Loucy (cell line): ENCODE results near the gene CHCHD6.

Experiments used
- H2AFZ ChIP-seq: fragments of 200-600 bp; sonication (generic); 2 replicates; pipeline ENCODE4 v1.6.0; 2016; ENCODE audit warnings: antibody characterized with exemption, mild to moderate bottlenecking, low read length, moderate library complexity
- H3F3A ChIP-seq: fragments of 200-600 bp; 2 replicates; pipeline ENCODE4 v1.6.0; 2016; ENCODE audit warnings: antibody characterized with exemption, low read depth, mild to moderate bottlenecking
- H3K27me3 ChIP-seq: fragments of 200-600 bp; sonication (generic); 2 replicates; pipeline ENCODE4 v1.6.1; 2014; ENCODE audit warnings: low read length, mild to moderate bottlenecking; ENCODE audit not compliant: insufficient read depth, poor library complexity, severe bottlenecking
- H3K36me3 ChIP-seq: fragments of 200-600 bp; sonication (generic); 2 replicates; pipeline ENCODE4 v1.6.1; 2016; ENCODE audit warnings: low read length; ENCODE audit not compliant: insufficient read depth
- H3K4me1 ChIP-seq: fragments of 200-600 bp; sonication (generic); 2 replicates; pipeline ENCODE4 v1.5.1; 2014; ENCODE audit warnings: low read length, mild to moderate bottlenecking; ENCODE audit not compliant: insufficient read depth, poor library complexity, severe bottlenecking
- H3K4me2 ChIP-seq: fragments of 200-600 bp; sonication (generic); 2 replicates; pipeline ENCODE4 v1.6.0; 2014; ENCODE audit warnings: antibody characterized with exemption, low read length, low read depth, mild to moderate bottlenecking; ENCODE audit not compliant: poor library complexity, severe bottlenecking
- H3K4me3 ChIP-seq: fragments of 200-600 bp; sonication (generic); 2 replicates; pipeline ENCODE4 v1.5.1; 2014; ENCODE audit warnings: low read length, mild to moderate bottlenecking, mixed read lengths; ENCODE audit not compliant: poor library complexity, severe bottlenecking
- H3K79me2 ChIP-seq: fragments of 200-600 bp; sonication (generic); 2 replicates; pipeline ENCODE4 v1.6.1; 2014; ENCODE audit warnings: low read length; ENCODE audit not compliant: insufficient read depth
- H3K9ac ChIP-seq: fragments of 200-600 bp; sonication (generic); 2 replicates; pipeline ENCODE4 v1.6.0; 2014; ENCODE audit warnings: mild to moderate bottlenecking, low read depth, low read length, moderate library complexity; ENCODE audit not compliant: poor library complexity, severe bottlenecking
- H3K9me2 ChIP-seq: fragments of 200-600 bp; sonication (generic); replicated peaks from 2 replicates; pipeline ENCODE4 v1.6.1; 2016; ENCODE audit warnings: low read depth, low read length, mixed read lengths
- H3K9me3 ChIP-seq: fragments of 200-600 bp; sonication (generic); 2 replicates; pipeline ENCODE4 v1.6.1; 2014; ENCODE audit warnings: mild to moderate bottlenecking, antibody characterized with exemption, low read length, low read depth; ENCODE audit not compliant: insufficient read depth
- H4K20me1 ChIP-seq: fragments of 200-600 bp; sonication (generic); 2 replicates; pipeline ENCODE4 v1.6.0; 2014; ENCODE audit warnings: antibody characterized with exemption, low read length, mild to moderate bottlenecking; ENCODE audit not compliant: insufficient read depth, poor library complexity, severe bottlenecking
- CTCF ChIP-seq: fragments of 200-600 bp; sonication (generic); conservative IDR thresholded peaks from 2 replicates; pipeline ENCODE4 v1.5.1; 2014; ENCODE audit warnings: mild to moderate bottlenecking, antibody characterized with exemption, low read length
- EZH2phosphoT487 ChIP-seq: fragments of 200-600 bp; IDR thresholded peaks from 2 replicates; pipeline ENCODE4 v1.6.1; 2018; ENCODE audit warnings: antibody characterized with exemption, mild to moderate bottlenecking, moderate library complexity, borderline replicate concordance

Gene CHCHD6

DNA sequence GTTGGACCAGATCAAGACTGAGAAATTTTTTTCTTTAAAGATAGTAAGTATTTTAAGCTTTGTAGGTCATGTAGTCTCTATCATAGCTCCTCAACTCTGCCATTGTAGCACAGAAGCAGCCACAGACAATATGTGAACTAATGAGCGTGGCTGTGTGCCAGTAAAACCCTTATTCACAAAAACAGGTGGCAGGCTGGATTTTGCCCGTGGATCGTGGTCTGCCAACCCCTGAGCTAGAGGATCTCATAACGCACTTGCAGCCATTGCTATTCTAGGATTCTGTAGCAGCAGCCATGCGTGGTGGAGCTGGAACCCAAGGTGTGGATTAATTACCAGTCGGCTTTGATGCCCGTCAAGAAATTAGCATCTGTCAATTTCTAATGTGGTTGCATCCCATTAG lies 210.2 kb downstream of the CHCHD6 start:
- Histone ChIP-seq H3K9ac (no peak overlapping the region), H3K4me1 (peaks cover 16% of the 10 kb centered on the region), H3K79me2 (no peaks in the 10 kb centered on the region)

GRCh38 chr3:126915015-126915414 lies 211.0 kb downstream of the CHCHD6 start:
- H3K27me3 ChIP-seq, result peaks cover 52% of the 10 kb centered on the region
- H3K79me2 ChIP-seq, result no peaks in the 10 kb centered on the region
- no peak overlapping the region for H2AFZ ChIP-seq
- no peaks in the 10 kb centered on the region for H3K9me2 ChIP-seq
- TF ChIP-seq EZH2phosphoT487 (no peak), CTCF (no peak)
- peaks cover 16% of the 10 kb centered on the region for H3K4me1 ChIP-seq
- no peak overlapping the region for H3K4me3 ChIP-seq
- H3K36me3 ChIP-seq, result no peaks in the 10 kb centered on the region; the same call in 1 of the 2 replicates
- no peak overlapping the region for H3K4me2 ChIP-seq
- H3K9ac ChIP-seq, result no peak overlapping the region
- peaks cover 48% of the 10 kb centered on the region for H4K20me1 ChIP-seq
- H3F3A ChIP-seq, result no peaks in the 10 kb centered on the region
- H3K9me3 ChIP-seq, result no peaks in the 10 kb centered on the region

More for the DNA sequence above, 210.2 kb downstream of the CHCHD6 start:
- H3K9me2 ChIP-seq, result no peaks in the 10 kb centered on the region
- H3K36me3 ChIP-seq, result no peaks in the 10 kb centered on the region; the same call in 1 of the 2 replicates
- no peak overlapping the region for H3K4me2 ChIP-seq
- H3K9me3 ChIP-seq, result no peaks in the 10 kb centered on the region
- H3F3A ChIP-seq, result no peaks in the 10 kb centered on the region
- H3K27me3 ChIP-seq, result peaks cover 60% of the 10 kb centered on the region
- H3K4me3 ChIP-seq, result no peak overlapping the region
- TF ChIP-seq EZH2phosphoT487 (no peak), CTCF (no peak)
- H4K20me1 ChIP-seq, result peaks cover 56% of the 10 kb centered on the region
- no peak overlapping the region for H2AFZ ChIP-seq

- no peak overlapping the region for H2AFZ ChIP-seq
- no peak overlapping the region for H3K4me2 ChIP-seq
- peaks cover 8% of the 10 kb centered on the region for H3K4me1 ChIP-seq
- no peaks in the 10 kb centered on the region for H3K9me2 ChIP-seq
- H3K9ac ChIP-seq, result no peak overlapping the region
- peaks cover 35% of the 10 kb centered on the region for H4K20me1 ChIP-seq
- H3K4me3 ChIP-seq, result no peak overlapping the region
- H3K79me2 ChIP-seq, result no peaks in the 10 kb centered on the region
- H3F3A ChIP-seq, result no peaks in the 10 kb centered on the region
- no peaks in the 10 kb centered on the region; the same call in 1 of the 2 replicates for H3K36me3 ChIP-seq
- TF ChIP-seq EZH2phosphoT487, result no peak
- no peak for TF ChIP-seq CTCF
- H3K27me3 ChIP-seq, result peaks cover 45% of the 10 kb centered on the region
- H3K9me3 ChIP-seq, result no peaks in the 10 kb centered on the region
These were observed 212.5 kb downstream of the CHCHD6 start for GRCh38 chr3:126916546-126916945.
